Adrenal gland (tissue), 12 donors: ENCODE measurements around the gene PRKCZ. TPM values are rescaled to one million over a fixed set of nuclear protein-coding genes. Genes with fewer than 3 reads are reported as not detected.

ENCODE experiments used
- DNase-seq, 7 donors: peaks; one replicate each; pipeline ENCODE4 v3.0.0-alpha.2; 2019 to 2020
- H3K27ac ChIP-seq, 5 donors: fragments of 200-600 bp; sonication (generic) in 4 of 5; 1 replicate in 3 of 5; 2 replicates in 2 of 5; pipeline versions ENCODE4 v1.5.1 to v1.8.0; 2016 to 2020; ENCODE audit warnings: mild to moderate bottlenecking in 1 of 5
- H3K27me3 ChIP-seq: fragments of 200-600 bp; 2 replicates; pipeline ENCODE4 v1.8.0; 2021
- H3K36me3 ChIP-seq, 2 donors: fragments of 200-600 bp; replicated peaks in 1 of 2; 1 replicate in 1 of 2; 2 replicates in 1 of 2; pipeline versions ENCODE4 v1.5.1 to v1.8.0; 2018 to 2022
- H3K4me1 ChIP-seq, 2 donors: fragments of 200-600 bp; replicated peaks in 1 of 2; 1 replicate in 1 of 2; 2 replicates in 1 of 2; pipeline versions ENCODE4 v1.5.1 to v1.8.0; 2018 to 2021
- H3K4me3 ChIP-seq, 4 donors: fragments of 200-600 bp; sonication (generic) in 3 of 4; one replicate each; pipeline ENCODE4 v1.5.1; 2016 to 2018
- H3K9me3 ChIP-seq, 3 donors: fragments of 200-600 bp; sonication (generic) in 1 of 3; replicated peaks in 1 of 3; 1 replicate in 2 of 3; 2 replicates in 1 of 3; pipeline versions ENCODE4 v1.5.1 to v1.8.0; 2016 to 2021
- POLR2A ChIP-seq, 2 donors: fragments of 450-650 bp; IDR thresholded peaks; one replicate each; pipeline ENCODE4 v1.6.1; 2017; ENCODE audit warnings: antibody characterized with exemption in 2 of 2, mild to moderate bottlenecking in 2 of 2, moderate library complexity in 1 of 2
- WGBS, 4 donors: extraction: QIAGEN DNeasy Blood & Tissue Kit in 2 of 4; methylation state at CpG; one replicate each; pipeline versions ENCODE4 v1.1.5 to v1.1.7; 2013 to 2017; 5-methylcytosine and 5-hydroxymethylcytosine counted together
- intact Hi-C, 2 donors: fragments of 100-400 bp; cut with DNase I; formaldehyde crosslinking; loops; one replicate each; pipeline versions ENCODE4 v1.14.1 to v1.15.0; 2022 to 2023
- polyA plus RNA-seq, 3 donors: library from polyadenylated mRNA; stranded (reverse); fragments of 200-250 nt in 2 of 3; fragments of 350-450 nt in 1 of 3; fragmentation: Illumina TruSeq in 1 of 3; extraction: RNeasy Lipid Tissue Mini Kit (QIAGEN cat#74804) in 1 of 3; gene quantifications; one replicate each; pipeline ENCODE4 v1.2.3, GENCODE V29; 2013 to 2014
- total RNA-seq, 9 donors: library from RNA; depleted of rRNA in 4 of 9; stranded (reverse); fragments of >200 nt in 4 of 9; fragments of 120-200 nt in 1 of 9; fragmentation: NEBNext Ultra II Directional in 1 of 9; extraction: Animal tissue kit (Norgen Biotek cat#: 25700) in 1 of 9; gene quantifications; one replicate each; pipeline versions ENCODE4 v1.1.0 to v1.2.4, GENCODE V29; 2013 to 2023
- TF ChIP-seq, protein P1 (sequence below), 6 experiments: fragments of 450-650 bp in 4 of 6; fragments of 200-600 bp in 2 of 6; sonication (generic) in 1 of 6; IDR thresholded peaks; 1 replicate in 5 of 6; 2 replicates in 1 of 6; pipeline versions ENCODE4 v1.5.1 to v1.8.0; 2016 to 2021; ENCODE audit warnings: antibody characterized with exemption in 6 of 6, mild to moderate bottlenecking in 2 of 6, moderate library complexity in 1 of 6
- donor health status: healthy with polysubstance abuse.
- donor health status: Bipolar disorder and iron deficiency.
- donor health status: DM: yes; HTN: yes; CAD: no.
- donor health status: DM: no; HTN: no; CAD: no.
- donor health status: DM: no; HTN: no; CAD: no.
- donor health status: DM: yes; HTN: yes; CAD: no.

The PRKCZ gene
- total and polyA plus RNA-seq, 12 donors, result 8.2 to 50.5 (median 25.4) TPM

DNA sequence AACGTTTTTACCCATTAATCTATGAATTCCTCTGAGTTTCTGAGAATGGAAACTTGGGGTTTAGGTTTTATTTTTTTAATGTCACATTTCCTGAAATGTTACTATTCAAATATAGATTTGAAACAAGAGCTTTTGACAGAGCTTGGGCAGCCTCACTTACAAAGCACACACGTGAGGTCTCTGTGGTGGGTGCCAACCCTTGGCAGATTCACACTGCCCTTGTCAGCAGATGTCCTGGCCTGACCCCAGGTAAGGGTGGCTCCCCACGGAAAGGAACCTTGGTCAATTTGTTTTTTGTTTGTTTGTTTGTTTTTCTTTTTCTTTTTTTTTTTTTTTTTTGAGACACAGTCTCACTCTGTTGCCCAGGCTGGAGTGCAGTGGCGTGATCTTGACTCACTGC lies 90.8 kb downstream of the PRKCZ start:
- peaks cover 0 to 3% of the 10 kb centered on the region in 2 donors for H3K36me3 ChIP-seq
- no peak overlapping the region for H3K27ac ChIP-seq
- 79 to 86% (median 83%) methylated on average over 4 of the region's 4 CpGs for WGBS, 4 donors
- no peaks in the 10 kb centered on the region for H3K27me3 ChIP-seq
- TF ChIP-seq POLR2A (IDR thresholded peaks at IDR 0.05), result no peak
- TF ChIP-seq, protein P1, sequence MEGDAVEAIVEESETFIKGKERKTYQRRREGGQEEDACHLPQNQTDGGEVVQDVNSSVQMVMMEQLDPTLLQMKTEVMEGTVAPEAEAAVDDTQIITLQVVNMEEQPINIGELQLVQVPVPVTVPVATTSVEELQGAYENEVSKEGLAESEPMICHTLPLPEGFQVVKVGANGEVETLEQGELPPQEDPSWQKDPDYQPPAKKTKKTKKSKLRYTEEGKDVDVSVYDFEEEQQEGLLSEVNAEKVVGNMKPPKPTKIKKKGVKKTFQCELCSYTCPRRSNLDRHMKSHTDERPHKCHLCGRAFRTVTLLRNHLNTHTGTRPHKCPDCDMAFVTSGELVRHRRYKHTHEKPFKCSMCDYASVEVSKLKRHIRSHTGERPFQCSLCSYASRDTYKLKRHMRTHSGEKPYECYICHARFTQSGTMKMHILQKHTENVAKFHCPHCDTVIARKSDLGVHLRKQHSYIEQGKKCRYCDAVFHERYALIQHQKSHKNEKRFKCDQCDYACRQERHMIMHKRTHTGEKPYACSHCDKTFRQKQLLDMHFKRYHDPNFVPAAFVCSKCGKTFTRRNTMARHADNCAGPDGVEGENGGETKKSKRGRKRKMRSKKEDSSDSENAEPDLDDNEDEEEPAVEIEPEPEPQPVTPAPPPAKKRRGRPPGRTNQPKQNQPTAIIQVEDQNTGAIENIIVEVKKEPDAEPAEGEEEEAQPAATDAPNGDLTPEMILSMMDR (IDR thresholded peaks at IDR 0.05), result no peak
- DNase-seq, result no peak
- H3K4me1 ChIP-seq, result no peaks in the 10 kb centered on the region
- H3K4me3 ChIP-seq, result no peak overlapping the region
- intact Hi-C loops, result no loop called here
- no peaks in the 10 kb centered on the region for H3K9me3 ChIP-seq

DNA sequence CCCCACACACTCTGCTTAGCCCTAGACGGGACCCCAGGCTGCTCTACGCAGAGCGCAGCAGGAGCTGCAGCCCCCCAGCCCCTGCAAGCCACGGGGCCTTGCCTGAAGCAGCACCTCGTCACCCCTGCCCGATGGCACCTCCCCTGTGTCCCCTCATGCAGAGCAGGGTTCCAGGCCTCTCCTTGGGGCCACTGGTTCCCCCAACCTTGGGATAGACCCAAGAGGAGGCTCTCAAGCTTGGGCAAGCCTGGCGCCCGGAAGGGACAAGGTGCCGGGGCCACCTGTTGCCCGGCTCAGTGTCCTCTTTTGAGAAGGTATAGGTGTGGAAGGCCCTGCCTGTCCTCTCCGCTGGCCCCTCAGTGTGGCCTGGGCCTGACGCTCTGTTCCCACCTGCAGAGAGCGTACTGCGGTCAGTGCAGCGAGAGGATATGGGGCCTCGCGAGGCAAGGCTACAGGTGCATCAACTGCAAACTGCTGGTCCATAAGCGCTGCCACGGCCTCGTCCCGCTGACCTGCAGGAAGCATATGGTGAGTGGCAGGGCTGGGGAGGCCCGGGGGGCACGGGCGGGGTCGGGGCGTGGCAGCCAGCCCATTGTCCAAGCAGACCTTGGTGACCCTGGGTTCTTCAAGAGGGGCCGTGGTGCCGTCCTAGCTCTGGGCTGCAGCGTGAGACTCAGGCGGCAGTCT lies 93.7 kb downstream of the PRKCZ start:
- peaks cover 0 to 10% of the 10 kb centered on the region in 2 donors for H3K36me3 ChIP-seq
- no peak for DNase-seq
- H3K9me3 ChIP-seq, result no peaks in the 10 kb centered on the region
- WGBS, 4 donors, result 90 to 95% (median 90%) methylated on average over 21 to 30 of the region's 30 CpGs
- no peaks in the 10 kb centered on the region for H3K4me1 ChIP-seq
- H3K27ac ChIP-seq, result no peak overlapping the region
- H3K4me3 ChIP-seq, result no peak overlapping the region
- intact Hi-C loops, result no loop called here
- TF ChIP-seq, protein P1 (IDR thresholded peaks at IDR 0.05), result no peak
- TF ChIP-seq POLR2A (IDR thresholded peaks at IDR 0.05), result no peak
- H3K27me3 ChIP-seq, result no peaks in the 10 kb centered on the region

DNA sequence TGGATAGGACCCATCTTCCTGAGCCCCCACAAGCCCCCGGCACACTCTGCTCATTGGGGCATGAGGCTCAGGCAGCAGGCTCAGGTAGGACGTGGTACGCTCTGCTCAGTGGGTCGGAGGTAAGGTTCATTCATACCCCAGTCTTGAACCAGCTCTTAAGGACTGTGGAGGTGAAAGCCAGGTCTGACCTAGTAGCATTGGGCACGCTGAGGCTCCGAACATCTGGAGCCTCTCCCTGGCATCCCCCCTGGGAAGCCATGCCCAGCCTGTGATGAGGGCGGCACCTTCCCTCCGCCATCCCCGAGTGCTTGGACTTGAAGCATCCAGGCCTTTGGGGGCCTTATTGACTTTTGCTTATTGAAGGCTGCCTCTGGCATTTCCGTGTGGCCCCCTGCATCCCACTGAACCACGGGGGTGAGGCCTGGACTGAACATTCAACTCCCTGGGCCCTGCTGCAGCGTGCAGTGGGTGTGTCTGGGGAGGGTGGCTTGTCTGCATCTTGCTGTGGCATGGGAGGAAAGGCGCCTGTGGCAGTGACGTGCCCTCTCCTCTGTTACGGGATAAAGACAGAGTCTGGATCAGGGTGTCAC lies 94.4 kb downstream of the PRKCZ start:
- Histone ChIP-seq H3K27ac (no peak overlapping the region), H3K9me3 (no peaks in the 10 kb centered on the region), H3K4me3 (no peak overlapping the region), H3K27me3 (no peaks in the 10 kb centered on the region), H3K36me3 (peaks cover 0 to 10% of the 10 kb centered on the region in 2 donors), H3K4me1 (no peaks in the 10 kb centered on the region)
- WGBS, 4 donors, result 90 to 93% (median 92%) methylated on average over 7 to 15 of the region's 15 CpGs
- DNase-seq, result no peak
- intact Hi-C loops, result no loop called here
- TF ChIP-seq, protein P1 (IDR thresholded peaks at IDR 0.05), result no peak
- no peak for TF ChIP-seq POLR2A (IDR thresholded peaks at IDR 0.05)

DNA sequence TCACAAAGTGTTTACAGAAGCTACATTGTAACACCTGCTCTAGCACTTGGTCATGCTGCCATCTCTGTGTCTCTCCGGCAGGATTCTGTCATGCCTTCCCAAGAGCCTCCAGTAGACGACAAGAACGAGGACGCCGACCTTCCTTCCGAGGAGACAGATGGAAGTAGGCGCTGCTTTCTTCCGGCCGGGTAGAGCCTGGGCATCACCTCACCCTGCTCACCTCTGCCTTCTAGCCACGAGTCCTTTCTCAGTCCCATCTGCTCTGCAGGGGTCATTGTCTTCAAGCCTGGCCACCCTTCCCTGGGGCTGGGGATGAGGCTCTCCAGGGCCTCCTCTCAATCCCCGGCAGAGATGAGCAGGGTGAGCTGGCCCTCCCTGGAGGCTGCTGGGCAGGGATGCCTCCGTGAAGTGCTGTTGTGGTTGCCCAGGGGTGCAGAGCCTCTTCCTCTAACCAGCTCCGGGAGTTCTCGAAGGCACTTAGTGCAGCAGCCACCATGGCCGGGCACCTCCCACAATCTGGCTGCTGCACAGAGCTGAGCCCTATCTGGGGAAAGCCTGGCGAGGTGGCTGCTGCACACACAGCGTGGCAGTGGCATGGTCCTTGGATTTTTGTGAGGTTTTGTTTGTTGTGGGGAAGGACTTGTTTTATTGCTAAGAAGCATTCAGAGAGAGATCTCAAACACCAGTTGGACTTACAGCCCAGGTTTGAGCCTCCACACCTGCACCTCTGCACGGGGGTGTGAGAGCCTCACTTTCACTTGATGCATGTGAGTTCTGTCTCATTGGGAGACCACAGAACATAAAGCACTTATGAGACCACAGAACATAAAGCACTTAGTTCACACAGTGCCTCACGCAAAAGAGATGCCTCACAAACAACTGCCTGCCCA lies 96.0 kb downstream of the PRKCZ start:
- no peaks in the 10 kb centered on the region for H3K4me1 ChIP-seq
- peaks cover 0 to 10% of the 10 kb centered on the region in 2 donors for H3K36me3 ChIP-seq
- no peak for TF ChIP-seq POLR2A (IDR thresholded peaks at IDR 0.05)
- TF ChIP-seq, protein P1 (IDR thresholded peaks at IDR 0.05), result no peak
- H3K27me3 ChIP-seq, result no peaks in the 10 kb centered on the region
- WGBS, 4 donors, result 86 to 100% (median 88%) methylated on average over 5 to 19 of the region's 19 CpGs
- intact Hi-C loops, result no loop called here
- H3K4me3 ChIP-seq, result no peak overlapping the region
- H3K27ac ChIP-seq, result no peak overlapping the region
- no peaks in the 10 kb centered on the region for H3K9me3 ChIP-seq
- no peak for DNase-seq
